Measurements from ENCODE around the gene DNAJB9. TPM values are rescaled to one million over a fixed set of nuclear protein-coding genes. Genes with fewer than 3 reads are reported as not detected.
A peak's percentile ranks its signal among the peaks of the same experiment; 100 is the strongest.

The DNAJB9 gene
- total and polyA plus RNA-seq, 10 of the 15 experiments (the other 5 are each of a cell fraction or from before 2014, with no cell fraction given) = 4.5 to 20.9 (median 8.8) TPM

DNA sequence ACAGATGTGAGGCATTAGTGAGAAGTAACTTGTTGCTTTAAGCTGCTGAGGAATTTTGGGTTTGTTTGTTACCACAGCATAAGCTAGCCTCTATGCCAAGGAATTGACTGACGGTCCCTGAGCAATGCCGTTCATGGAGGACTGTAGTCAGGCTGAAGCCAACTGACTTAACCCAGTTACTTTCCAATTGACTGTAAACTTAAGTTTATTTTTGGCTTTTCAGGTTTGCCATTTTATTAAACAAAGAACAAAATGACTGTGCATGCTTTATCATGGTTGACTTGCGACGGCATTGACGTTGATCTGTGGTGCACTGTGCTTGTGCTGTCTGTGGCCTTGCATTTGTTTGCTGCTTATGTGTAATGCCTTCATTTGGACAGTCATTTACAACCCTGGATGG lies 53.5 kb downstream of the DNAJB9 start (continued):
- TF ChIP-seq, protein P1, sequence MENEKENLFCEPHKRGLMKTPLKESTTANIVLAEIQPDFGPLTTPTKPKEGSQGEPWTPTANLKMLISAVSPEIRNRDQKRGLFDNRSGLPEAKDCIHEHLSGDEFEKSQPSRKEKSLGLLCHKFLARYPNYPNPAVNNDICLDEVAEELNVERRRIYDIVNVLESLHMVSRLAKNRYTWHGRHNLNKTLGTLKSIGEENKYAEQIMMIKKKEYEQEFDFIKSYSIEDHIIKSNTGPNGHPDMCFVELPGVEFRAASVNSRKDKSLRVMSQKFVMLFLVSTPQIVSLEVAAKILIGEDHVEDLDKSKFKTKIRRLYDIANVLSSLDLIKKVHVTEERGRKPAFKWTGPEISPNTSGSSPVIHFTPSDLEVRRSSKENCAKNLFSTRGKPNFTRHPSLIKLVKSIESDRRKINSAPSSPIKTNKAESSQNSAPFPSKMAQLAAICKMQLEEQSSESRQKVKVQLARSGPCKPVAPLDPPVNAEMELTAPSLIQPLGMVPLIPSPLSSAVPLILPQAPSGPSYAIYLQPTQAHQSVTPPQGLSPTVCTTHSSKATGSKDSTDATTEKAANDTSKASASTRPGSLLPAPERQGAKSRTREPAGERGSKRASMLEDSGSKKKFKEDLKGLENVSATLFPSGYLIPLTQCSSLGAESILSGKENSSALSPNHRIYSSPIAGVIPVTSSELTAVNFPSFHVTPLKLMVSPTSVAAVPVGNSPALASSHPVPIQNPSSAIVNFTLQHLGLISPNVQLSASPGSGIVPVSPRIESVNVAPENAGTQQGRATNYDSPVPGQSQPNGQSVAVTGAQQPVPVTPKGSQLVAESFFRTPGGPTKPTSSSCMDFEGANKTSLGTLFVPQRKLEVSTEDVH (IDR thresholded peaks at IDR 0.05; ENCODE audit: low read depth, partially characterized antibody) = no peak
- TF ChIP-seq SMAD5 (IDR thresholded peaks at IDR 0.05; ENCODE audit: low read depth) (no peak), RAD21 (IDR thresholded peaks at IDR 0.05; ENCODE audit: insufficient read depth, low read depth, low read length) (no peak), SMAD1 (IDR thresholded peaks at IDR 0.05; ENCODE audit: low read depth, partially characterized antibody) (no peak), BCL3 (IDR thresholded peaks at IDR 0.05; ENCODE audit: borderline replicate concordance, insufficient read depth, low read depth, low read length, poor library complexity, severe bottlenecking) (peak; percentile 31), CHD1 (IDR thresholded peaks at IDR 0.05; ENCODE audit: low read depth, low read length) (no peak), CEBPZ (IDR thresholded peaks at IDR 0.05; ENCODE audit: low read depth, low read length) (no peak), ZBTB40 (IDR thresholded peaks at IDR 0.05; ENCODE audit: borderline replicate concordance) (no peak), MEF2A (IDR thresholded peaks at IDR 0.05; ENCODE audit: insufficient read depth, low read depth, low read length) (peak; percentile 98), MYC (IDR thresholded peaks at IDR 0.05; ENCODE audit: insufficient read depth, insufficient read length, insufficient replicate concordance, low read length, severe bottlenecking) (no peak), ELK1 (IDR thresholded peaks at IDR 0.05; ENCODE audit: low read depth, low read length) (no peak)
- TF ChIP-seq, protein P2, sequence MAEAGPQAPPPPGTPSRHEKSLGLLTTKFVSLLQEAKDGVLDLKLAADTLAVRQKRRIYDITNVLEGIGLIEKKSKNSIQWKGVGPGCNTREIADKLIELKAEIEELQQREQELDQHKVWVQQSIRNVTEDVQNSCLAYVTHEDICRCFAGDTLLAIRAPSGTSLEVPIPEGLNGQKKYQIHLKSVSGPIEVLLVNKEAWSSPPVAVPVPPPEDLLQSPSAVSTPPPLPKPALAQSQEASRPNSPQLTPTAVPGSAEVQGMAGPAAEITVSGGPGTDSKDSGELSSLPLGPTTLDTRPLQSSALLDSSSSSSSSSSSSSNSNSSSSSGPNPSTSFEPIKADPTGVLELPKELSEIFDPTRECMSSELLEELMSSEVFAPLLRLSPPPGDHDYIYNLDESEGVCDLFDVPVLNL (IDR thresholded peaks at IDR 0.05; ENCODE audit: low read depth, low read length) = no peak
